HL-60 (cell line): ENCODE measurements around the gene SYCN.

ENCODE experiments used
- GABPA ChIP-seq: IDR thresholded peaks from 2 replicates; pipeline ENCODE4 v1.6.1; 2012; ENCODE audit warnings: low read depth
- REST ChIP-seq: IDR thresholded peaks from 2 replicates; pipeline ENCODE4 v1.6.1; 2012; ENCODE audit warnings: low read depth; ENCODE audit not compliant: insufficient replicate concordance

GRCh38 chr19:39247701-39248664, 43.9 kb upstream of the SYCN start:
- TF ChIP-seq REST = no peak
- no peak for TF ChIP-seq GABPA
